ENCODE results near the gene PRSS21.

PRSS21 gene, protein sequence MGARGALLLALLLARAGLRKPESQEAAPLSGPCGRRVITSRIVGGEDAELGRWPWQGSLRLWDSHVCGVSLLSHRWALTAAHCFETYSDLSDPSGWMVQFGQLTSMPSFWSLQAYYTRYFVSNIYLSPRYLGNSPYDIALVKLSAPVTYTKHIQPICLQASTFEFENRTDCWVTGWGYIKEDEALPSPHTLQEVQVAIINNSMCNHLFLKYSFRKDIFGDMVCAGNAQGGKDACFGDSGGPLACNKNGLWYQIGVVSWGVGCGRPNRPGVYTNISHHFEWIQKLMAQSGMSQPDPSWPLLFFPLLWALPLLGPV

DNA sequence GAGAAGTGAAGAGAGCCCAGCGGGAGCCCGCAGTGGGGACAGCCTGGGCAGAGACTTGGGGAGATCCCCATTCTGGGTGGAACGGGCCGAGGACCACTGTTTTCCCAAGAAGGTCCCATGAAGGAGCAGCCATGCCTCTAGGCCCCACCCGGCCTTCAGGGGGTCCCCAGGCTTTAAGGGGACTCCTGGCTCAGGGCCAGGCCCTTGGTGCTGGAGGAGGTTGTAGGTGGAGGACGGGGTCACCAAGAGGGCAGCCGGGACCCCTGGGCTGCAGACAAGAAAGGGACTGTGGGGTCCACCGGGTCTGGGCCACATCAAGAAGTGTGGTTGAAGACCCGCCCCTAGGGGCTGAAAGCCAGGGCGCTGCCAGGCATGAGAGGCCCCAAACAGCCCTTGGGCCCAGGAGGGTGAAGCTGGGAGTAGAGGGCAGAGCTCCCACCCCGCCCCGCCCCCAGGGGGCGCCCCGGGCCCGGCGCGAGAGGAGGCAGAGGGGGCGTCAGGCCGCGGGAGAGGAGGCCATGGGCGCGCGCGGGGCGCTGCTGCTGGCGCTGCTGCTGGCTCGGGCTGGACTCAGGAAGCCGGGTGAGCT lies at the start of gene PRSS21:
Gene PRSS21 (plus strand): TSS at position 487 of the 589 bp plus-strand sequence. CDS start 32 bp downstream, at position 519.
- DNase-seq (ENCODE audit: low spot score) = peak; percentile 34

DNA sequence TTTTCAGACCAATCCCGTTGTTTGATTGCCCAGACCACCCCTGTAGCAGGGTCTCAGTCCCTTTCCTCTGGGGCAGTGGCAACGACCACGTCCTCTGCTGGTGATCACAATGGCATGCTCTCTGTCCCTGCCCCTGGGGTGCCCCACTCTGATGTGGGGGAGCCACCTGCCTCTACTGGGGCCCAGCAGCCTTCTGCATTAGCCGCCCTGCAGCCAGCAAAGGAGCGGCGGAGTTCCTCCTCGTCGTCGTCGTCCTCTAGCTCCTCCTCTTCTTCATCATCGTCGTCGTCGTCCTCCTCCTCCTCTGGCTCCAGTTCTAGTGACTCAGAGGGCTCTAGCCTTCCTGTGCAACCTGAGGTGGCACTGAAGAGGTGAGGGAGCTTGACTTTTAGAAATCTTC lies 49.1 kb upstream of the PRSS21 start:
- DNase-seq (ENCODE audit: low spot score) = no peak

DNA sequence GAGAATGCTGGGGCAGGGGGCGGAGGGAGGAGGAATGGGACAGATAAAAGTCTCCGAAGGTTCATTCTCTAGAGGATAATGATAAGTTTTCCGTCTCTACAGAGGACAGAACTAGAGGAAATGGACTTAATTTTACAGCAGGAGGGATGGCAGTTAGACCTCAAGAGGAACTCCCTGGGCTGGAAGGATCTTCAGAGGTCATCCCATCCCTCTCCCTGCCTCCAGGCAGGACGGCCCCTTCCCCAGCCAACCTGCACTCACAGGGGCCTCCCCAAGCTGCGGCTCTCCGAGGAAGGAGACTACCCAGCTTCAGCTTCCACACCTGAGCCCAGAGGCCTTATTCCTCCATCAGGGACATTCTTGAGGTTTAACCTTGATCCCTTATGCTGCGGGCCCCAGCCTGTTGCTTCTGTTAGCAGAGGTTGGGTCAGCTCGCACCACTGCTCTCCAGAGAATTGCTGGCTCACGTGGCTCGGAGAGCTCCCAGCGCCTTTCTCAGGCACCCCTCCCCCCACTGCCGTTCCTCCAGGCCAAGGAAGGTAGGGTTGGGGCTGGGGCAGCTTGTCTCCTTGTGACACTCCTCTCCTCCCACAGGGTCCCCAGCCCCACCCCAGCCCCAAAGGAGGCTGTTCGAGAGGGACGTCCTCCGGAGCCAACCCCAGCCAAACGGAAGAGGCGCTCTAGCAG lies 48.5 kb upstream of the PRSS21 start:
- no peak for DNase-seq (ENCODE audit: low spot score)

DNA sequence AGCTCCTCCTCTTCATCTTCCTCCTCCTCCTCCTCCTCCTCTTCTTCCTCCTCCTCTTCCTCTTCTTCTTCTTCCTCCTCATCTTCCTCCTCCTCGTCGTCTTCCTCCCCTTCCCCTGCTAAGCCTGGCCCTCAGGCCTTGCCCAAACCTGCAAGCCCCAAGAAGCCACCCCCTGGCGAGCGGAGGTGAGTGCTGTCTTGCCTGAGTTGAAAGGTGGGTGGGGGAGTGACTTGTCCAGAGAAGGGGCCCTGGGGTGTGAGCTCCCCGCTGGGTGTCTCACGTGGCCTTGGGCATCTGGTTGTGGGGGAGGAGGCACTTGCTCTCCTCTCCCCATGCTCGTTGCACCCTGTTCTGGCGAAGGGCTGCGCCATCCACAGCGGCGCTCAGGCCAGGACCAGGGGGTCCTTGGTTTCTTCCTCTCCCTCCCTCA lies 47.9 kb upstream of the PRSS21 start:
- no peak for DNase-seq (ENCODE audit: low spot score)

DNA sequence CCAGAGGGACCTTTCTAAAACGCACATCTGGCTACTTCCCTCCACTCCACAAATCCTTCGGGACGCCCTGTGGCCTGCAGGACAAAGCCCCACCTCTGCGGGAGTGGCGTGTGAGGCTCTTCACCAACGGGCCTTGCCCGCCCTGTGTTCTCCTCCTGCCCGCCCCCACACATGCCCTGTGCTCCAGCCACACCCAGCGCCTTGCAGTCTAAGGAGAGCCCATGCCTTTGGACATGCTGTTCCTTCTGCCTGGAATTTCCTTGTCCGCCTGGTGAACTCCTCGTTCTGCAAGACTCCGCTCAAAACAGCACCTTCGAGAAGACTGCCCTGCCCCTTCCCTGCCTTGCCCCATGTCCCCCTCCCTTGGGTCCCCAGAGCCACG lies 47.4 kb upstream of the PRSS21 start:
- no peak for DNase-seq (ENCODE audit: low spot score)

DNA sequence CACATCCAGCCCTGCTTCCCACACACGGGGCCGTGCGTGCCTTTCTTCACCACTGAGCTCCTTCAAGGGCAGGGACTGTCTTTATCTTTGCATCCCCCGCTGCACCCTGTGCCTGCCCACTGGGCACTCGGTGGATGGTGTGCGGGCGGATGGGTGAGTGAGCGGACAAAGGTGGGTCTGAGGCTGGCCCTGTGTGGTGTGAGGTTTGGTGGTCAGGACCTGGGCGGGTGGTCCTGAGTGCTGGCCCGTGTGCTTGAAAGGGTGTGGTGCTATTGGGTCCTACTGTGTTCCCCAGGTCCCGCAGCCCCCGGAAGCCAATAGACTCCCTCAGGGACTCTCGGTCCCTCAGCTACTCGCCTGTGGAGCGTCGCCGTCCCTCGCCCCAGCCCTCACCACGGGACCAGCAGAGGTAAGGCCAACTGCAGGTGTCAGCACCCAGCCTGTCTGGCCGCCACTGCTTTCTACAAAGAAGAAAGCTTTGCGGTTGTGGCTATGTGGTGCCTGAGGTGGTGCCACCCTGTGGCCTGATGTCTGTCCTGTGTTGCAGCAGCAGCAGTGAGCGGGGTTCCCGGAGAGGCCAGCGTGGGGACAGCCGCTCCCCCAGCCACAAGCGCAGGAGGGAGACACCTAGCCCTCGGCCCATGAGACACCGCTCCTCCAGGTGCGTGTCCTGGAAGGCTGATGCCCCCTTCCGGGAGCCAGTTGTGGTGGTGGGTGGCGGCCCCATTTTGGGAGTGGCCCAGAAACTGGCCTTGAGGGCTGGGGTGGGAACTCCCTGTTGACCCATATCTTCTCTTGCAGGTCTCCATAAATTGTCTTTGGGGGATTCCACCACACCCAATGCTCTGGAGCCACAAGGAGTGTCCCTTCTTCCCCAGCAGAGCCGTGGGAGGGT lies 46.7 kb upstream of the PRSS21 start:
- no peak for DNase-seq (ENCODE audit: low spot score)

DNA sequence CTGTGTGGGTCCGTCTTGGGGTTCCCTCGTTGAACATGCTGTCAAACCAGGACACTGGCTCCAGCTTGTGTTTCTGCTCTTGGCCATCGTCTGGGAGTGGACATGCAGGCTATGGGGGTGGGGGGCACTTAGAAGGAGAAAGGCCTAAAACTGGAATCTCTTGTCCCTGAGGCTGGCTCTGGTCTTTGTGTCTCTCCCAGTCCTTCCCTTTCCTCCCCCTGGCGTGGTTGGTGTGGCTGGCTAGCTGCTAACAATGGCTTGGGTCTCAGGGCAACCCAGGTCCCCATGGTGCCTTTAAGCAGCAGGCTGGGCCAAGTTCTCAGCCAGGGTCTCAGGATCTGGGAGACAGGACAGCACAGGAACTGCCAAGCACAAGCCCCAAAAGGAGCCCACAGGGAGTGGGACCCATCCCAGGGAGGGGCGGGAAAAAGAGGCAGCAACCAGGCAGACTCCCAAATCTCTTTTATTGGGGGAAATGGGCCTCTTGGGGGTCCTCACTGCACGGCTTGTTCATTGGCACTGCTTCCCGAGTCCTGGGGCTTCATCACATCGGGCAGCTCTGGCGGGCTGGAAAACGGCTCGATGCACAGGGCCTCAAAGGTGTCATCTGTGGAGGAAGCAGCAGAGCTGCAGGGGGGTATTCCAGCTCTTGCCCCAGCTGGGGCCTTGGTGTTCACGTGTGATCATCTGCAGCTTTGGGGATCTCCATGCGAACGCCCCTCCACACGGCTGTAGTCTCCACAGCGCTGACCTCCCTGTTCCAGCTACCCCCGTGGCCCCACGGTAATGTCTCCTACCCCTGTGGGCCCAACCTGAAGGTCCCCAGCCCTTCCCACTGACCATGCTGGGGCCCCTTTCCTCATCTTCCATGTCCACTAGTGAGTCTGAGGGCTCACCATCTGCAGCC lies 45.3 kb upstream of the PRSS21 start:
- no peak for DNase-seq (ENCODE audit: low spot score)

DNA sequence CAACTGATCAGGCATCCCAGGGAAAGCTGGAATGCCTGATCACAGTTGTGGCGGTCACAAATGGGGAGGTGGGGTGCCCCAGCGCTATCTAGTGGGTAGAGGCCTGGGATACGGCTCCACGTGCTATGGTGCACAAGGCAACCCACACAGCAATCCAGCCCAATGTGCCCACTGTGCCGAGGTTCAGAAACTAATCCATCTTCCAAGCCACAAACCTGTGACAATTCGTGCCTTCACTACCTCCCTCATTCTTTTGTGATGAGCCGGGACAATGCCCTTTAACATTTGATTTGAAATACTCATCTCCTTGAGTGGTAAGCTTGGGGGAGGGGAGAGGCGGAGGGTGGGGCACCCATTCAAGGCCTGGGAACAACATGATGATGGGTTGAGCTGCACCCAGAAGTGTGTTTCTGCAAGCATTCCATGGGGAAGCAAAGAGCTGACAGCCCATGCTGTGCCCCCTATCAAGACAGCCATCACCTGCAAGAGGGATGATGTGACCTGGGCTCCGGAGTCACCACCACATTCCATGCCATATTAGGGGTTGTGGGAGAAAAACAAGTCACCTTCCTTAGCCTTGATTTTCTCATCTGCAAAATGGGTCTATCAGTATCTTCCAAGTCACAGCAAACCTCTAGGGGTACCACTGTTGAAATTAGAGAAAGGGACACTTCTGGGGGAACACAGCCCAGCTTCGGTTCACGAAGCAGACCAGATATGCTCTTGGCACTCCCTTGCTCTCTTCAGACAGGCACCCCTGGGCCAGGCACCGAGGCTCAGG lies 43.7 kb upstream of the PRSS21 start:
- no peak for DNase-seq (ENCODE audit: low spot score)

DNA sequence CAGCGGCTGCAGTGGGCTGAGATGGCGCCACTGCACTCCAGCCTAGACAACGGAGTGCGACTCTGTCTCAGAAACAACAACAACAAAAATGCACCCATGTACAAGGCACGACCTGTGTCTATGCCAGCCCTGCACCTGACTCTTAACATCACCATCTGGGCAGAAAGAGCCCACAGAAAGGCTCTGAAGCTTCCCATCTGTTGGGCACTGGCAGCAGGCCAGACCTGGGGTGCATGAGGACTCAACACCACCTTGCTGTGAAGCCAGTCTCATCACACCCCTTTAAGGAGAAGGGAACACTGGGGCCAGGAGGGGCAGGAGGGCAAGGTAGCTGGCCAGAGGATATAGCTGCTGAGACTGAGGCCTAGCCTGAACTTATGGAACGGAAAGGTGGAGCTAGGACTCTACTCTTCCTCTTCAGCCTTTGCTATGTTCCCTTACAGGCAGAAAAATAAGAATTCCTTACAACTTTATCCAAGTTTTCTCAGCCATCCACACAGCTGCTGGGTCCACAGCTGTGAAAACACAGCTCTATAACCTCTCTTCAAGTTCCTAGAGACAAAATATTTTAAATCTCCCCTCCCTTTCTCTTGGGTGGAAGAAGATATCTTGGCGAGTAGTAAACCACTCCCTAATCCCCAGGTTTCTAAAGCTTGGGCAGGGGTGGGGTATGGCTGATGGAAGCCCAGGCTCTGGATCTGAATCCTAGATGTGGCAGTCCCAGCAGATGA lies 42.7 kb upstream of the PRSS21 start:
- no peak for DNase-seq (ENCODE audit: low spot score)

DNA sequence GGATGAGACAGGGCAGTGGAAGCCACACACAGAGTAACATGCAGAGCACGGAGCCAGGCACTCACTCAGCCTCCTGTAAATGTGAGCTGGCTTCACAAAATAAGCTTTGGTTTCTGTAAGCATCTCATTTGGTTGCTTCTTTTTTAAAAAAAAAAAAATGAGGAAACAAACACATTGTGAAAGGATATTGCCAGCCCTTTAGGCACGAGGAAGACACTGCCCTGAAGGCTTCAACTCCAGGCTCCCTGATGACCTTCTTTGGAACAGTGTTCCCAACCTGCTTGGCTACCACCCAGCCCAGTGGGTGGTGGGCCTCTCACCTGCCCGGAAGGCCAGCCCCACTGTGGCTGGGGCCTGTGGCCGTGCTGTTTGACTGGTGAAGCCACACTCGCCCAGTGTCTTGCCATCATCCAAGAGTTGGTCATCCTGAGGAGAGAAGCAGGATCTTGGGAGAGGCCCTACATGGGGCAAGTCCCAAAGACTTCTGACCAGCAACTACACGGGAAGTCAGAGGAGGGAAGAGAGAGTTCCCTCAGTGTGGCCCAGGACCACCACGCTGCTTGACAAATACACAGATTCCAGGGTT lies 41.8 kb upstream of the PRSS21 start:
- no peak for DNase-seq (ENCODE audit: low spot score)

DNA sequence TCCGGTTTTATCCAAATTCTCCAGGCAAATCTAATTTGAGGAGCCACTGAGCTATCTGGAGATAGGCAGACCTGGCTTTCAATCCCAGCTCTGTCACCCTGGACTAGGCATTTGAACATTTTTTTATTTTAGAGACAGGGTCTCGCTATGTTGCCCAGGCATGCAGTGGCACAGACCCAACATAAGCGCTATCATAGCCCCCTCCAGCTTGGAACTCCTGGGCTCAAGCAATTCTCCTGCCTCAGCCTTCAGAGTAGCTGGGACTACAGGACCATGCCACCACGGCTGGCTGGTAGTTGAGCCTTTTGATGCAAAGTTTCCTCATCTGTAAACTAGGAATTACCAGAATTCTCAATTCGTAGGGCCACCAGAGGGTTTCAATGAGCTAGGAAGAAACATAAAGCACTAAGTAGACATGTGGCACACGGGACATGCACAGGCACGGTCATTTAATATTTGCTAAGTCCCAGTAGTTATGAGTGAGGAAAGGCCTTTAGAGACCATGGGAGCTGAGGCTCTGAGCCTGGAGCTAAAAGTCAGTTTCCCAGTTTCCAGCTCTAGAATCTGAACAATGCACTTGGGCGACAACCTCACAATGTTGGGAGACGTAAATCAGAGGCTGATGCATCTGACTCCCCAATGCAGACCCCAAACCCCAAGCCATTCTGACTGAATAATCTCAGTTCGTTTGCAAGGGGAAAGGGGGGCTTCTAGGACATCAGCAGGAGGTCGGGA lies 41.1 kb upstream of the PRSS21 start:
- DNase-seq (ENCODE audit: low spot score) = no peak

DNA sequence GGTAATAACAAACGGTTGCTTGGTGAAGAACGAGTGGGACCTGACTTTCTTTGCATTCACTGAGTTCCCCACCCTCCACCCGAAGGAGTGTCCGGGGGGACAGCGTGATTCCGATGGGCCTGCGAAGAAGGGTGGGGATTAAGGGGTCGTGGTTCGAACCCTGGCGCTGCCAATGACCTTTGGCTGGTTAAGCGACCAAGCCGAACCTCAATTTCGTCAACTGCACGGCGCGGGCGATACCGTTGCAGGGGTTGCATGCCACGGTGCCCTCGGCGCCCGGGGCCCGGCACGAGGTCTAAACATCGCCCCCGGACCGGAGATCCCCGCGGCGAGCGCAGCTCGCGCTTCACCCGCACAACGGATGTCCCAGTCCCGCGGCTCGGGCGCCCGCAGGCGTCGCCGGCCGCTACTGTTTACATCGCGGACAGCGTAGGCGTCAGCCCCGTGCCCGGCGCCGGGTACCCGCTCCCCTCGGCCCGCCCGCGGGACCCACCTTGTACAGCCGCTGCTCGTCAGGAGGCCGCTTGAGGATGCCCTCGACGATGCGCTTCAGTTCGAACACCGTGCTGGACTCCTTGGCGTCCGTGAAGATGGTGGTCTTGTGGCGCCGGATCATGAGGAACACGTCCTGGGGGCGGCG lies 40.4 kb upstream of the PRSS21 start:
- peak; percentile 45 for DNase-seq (ENCODE audit: low spot score)

DNA sequence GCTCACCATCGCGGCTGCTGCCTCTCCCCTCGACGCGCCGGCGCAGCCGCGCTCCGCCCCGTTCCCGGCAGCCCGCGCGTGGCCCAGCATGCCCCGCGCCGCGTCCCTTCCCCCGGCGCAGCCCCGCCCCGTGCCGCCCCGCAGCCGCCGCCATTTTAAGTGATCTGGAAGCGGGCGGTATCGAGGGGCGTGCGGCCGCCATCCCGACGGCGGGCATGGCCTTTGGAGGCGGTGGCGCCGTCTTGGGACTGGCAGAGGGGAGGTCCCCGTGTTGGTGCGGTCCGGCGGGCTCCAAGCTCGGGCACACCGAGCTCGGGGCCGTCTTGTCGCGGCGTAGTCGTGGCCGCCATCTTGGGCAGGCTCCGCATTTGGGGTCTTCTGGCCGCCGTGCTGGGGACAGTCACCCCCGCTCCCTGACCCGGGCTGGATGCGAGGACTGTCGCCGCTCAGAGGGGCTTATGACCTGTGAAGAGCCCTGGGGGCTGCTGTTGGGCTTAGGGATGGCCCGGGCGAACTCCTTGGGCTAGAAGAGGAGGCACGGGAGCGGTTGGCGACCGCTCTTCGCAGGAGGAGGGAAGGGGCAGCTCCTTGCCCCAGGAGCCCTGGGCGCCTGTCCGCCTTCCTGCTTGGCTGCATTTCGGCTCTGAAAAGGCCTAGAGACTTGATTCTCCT lies 39.7 kb upstream of the PRSS21 start, which contains the start of gene ELOB:
Gene ELOB (minus strand): TSS at position 50 of the 672 bp plus-strand sequence. CDS start 41 bp downstream, at position 9.
- DNase-seq (ENCODE audit: low spot score) = peak; percentile 95

DNA sequence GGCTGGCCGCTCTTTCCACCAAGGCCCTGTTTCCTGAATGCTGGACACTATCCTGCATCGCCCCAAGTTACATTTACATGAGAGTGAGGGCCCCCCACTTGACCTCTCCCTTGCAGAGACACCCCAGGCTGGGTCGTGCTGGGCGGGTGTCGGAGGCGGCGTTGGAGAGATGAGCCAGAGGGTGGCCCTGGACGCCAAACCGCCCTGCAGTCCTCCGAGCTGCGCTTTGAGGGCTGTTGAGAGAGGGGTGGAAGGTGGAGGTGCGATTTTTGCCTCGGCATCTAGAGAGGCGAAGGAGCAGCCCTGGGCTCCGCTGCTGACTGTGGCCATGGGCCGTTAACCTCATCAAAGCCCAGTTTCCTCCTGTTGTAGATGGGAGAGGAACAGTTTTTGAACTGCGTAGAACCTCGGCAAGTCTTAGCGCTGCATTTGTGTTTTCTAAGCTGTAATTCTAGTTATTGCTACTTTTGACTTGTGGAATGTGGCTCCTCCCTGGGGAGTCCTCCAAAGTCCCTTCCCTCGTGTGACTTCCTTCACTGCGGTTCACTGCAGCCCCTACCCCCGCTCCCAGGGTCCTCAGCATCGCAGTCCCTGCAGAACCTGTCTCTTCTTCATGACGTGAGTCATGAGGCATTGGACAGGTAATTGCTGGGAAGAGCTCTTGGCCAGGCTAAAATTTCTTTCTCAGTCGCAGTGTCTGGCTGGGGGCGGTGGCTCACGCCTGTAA lies 39.0 kb upstream of the PRSS21 start:
- peak; percentile 36 for DNase-seq (ENCODE audit: low spot score)

DNA sequence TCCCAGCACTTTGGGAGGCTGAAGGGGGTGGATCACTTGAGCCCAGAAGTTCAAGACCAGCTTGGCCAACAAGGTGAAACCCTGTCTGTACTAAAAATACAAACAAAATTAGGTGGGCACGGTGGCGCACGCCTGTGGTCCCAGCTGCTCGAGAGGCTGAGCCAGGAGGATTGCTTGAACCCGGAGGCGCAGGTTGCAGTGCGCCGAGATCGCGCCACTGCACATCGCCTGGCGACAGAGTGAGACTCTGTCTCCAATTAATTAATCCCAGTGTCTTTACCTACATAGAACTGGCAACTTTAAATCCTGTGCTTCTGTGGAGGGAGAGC lies 38.4 kb upstream of the PRSS21 start:
- no peak for DNase-seq (ENCODE audit: low spot score)

DNA sequence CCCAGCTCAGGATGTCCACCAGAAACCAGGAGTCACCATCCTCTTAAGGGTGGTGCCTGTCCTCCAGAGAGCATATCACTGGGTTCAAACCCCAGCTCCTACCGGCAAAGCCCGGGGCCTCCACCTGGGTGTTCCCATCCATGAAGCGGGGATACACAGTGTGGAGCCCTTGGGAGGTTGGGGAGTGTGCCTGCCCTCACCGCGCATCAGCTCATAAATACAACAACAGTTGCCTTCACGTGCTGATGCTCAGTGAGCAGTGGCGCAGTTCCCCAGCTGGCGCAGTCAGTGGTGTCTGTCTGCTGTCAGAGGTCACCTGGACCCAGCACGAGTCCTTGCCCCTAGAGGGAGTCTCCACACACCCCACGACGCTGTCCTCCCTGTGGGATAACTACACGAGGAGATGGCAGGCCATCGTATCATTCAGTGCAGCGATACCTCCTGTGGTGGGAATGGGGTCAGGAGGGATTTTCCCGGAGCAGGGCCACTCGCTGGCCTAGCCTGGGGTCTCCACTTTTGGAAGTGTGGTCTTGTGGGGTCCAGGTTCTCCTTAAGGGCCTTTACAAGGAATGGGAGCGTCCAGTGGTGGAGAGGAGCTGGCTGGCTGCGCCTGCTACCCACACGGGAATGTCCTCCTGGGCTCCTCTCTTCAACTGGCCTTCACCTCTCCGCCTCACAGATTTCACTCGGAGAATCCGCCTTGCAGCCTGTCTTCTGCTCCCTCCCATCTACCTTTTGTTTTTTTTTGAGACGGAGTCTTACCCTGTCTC lies 37.7 kb upstream of the PRSS21 start:
- no peak for DNase-seq (ENCODE audit: low spot score)
